ENCODE measurements around the gene CST9L.
"Not testable (repeated sequence)": the region's sequence is repeated elsewhere in the genome, so short reads cannot be mapped to it uniquely, and the experiment has no call there.

CST9L gene

DNA sequence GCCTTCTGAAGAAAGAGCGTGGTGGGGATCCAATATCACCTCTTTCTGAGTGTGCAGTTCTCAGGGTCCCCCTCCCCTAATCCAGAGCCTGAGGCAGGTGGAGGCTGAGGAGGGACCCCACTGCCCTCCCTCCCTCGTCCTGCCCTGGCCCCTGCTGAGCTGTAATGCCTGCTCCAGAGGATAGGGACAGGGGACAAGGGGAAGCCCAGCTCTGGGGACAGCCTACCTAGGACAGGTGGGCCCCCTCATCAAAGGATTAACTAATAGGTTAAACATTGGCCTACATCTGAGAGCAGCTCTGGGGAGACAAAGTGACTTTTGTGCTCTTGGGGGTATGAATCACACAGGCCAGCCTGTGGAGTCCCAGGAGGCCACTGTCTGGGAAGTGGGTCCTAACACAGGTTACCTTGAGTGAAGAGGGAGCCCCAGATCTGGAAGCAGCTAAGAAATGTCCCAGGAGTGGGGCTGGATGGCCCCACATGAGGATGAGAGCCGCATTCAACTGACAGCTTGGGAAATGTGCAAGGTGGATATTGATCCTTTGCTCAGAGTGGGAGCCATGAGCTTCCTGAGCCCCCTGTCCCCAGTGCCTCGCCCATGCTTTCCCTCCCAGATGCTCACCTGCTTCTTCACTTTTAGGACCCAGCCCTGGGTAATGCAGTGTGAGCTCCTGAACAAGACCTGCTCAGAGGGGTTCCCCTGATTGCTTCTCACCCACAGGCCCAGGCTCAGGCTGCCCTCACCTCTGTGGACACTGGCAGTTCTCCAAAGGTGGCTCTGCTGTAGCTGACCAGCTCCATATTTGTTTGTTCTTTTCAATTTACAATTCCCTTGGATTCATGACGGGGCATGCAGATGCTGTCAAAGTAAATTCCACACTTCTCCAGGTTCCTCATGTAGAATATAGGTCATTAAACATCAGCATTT lies 17.8 kb upstream of the CST9L start:
- DNase-seq, result no peak

DNA sequence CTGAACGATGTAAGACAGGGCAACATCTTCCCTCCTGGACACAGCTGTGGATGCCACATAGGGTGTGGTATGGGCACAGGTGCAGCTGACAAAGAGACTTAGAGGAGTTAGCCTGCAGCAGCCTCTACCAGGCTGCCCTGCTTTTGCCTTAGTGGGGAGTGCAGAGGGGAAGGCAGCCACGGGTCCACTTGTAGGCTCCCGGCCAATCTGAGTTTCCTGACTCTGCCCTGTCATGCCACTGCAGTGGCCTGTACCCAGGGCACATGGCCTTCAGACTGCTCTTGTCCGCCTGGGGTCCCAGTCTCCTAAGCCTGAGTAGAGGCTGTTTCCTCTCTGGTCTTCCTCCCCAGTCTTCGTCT lies 17.1 kb upstream of the CST9L start:
- DNase-seq, result no peak

DNA sequence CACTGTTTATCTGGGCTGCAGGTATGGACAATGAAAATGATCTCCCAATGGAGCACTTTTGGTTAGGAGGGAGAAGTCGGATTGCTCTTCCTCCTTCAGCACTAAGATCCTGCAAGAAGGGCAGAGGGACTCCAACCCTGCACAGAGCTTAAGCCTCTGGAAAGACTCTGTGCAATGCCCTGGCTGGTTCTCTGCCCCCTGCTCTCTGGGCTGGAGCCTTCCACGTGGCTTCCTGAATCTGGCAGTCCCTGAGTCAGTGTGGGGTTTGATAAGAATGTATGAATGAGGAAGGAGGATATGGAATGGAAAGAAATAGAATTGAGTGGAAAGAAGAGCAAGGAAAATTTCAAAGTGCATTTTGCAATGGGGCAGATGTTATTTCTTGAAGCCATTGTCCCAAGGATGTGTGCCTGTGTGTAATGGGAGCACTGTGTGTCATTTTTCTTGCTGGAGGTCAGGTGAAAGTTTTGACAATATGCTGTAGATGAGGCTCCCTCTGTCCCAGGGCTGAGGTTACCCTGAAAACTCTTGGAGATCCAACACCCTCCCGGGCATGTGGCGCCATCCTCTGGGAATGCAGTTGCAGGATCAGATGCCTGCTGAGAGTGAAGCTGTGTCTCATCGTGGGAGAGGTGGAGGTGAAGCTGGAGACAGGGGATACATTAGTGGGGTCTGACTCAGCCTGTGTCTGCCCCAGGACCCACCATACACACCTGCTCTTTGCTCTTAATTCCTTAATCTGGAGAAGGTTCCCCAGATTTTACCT lies 16.3 kb upstream of the CST9L start:
- no peak for DNase-seq

DNA sequence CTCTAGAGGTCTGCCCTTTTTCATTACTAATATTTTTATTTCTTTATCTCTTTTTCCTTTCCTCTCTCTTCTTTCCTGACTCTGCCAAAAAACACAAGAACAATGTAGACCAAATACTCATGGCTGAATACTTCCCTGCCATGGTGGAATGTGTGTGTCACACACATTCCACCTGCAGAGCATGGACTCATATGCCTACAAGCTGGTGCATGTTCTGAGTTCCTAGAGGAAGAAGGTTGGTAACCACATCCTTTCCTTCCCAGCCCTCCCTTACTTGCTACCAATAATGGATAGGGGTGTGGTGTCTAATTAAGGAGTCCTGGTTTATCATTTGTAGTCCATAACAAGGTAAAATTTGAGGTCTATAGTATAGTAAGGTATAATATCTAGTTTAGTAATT lies 15.2 kb upstream of the CST9L start:
- no peak for DNase-seq

DNA sequence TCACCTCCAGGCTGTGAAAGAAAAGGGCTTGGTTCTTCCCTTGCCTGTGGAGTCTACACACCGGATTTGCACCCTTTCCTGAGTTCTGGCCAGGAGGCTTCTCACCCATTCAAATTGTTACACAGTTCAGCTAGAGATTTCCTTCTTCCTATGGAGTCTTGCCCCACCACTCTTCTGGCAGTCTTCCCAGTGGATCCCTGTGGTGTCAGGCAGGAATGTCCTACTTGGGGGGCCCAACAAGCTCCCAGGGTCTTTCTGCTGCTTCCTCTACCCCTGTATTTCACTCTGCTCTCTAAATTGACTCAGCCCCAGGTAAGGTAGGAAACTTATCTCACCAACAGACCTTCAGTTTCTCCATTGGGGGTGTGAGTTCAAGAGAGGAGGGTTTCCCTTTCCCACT lies 14.0 kb upstream of the CST9L start:
- no peak for DNase-seq

DNA sequence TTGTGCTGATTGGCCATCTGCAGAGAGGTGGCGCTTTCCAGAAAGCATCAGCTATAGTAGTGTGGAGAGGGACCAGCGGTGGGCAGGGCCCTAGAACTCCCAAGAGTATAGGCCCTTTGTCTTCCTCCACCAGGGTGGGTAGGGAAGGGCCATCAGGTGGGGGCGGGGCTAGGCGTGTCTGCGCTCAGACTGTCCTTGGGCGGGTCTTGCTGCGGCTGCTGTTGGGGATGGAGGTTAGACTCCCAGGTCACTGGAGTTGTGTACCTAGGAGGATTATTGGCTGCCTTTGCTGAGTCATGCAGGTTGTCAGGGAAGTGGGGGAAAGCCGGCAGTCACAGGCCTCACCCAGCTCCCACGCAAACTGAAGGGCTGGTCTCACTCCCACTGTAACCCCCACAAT lies 13.5 kb upstream of the CST9L start:
- DNase-seq, result not testable (repeated sequence)

DNA sequence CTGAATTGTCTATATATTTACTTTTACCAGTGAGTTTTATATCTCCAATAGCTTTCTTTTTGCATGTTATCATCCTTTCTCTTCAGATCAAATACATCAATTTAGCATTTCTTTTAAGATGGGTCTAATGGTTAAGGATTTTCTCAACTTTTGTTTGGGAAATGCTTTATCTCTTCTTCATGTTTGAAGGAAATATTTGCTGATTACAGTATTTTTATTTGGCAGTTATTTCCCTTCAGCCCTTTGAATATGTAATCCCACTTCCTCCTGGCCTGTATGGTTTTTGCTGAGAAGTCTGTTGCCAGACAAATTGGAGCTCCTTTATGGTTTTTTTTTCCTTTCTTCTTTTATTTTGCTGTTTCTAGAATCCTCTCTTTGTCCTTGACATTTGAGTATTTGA lies 6.7 kb upstream of the CST9L start:
- no peak for DNase-seq

DNA sequence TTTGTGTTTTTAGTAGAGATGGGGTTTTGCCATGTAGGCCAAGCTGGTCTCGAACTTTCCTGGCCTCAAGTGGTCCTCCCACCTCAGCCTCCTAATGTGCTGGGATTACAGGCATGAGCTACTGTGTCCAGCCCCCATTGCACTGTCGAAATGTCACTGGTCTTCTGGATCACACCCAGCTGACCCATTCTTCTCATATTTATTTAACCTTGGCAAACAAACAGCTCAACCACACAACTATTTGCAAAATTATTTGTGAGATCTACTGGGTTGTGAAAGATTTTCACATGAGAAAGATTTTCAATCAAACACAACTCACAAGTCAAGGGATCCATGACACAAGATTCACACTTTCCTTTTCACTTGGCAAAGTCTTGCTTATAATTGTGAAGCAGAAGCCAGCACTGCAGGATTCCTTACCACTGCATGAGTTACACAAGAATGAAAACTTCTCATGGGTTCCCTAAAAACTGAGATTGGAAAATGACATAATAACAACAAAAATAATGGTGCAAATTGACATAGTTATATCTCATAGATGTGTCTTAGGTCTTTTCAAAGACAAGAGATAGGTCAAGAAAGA lies 2.0 kb upstream of the CST9L start:
- no peak for DNase-seq

DNA sequence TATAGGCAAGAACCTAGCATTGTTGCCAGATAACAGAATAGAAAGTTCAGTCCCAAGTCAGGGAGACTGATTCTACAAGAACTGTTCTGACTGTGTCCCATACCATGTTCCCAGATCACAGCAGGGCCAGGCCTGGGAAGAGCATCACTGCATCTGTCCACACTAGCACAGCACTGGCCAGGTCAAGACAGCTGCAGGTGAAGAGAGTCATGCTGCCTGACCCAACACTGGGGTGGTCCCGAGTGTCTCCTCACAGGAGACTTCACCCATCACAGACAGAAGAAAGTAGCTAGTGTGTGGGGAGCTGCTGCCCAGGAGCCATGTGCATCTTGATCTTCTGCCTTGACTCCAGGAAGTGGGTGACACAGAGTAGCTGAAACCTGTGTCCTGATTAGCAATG lies 1.3 kb upstream of the CST9L start:
- DNase-seq, result no peak

DNA sequence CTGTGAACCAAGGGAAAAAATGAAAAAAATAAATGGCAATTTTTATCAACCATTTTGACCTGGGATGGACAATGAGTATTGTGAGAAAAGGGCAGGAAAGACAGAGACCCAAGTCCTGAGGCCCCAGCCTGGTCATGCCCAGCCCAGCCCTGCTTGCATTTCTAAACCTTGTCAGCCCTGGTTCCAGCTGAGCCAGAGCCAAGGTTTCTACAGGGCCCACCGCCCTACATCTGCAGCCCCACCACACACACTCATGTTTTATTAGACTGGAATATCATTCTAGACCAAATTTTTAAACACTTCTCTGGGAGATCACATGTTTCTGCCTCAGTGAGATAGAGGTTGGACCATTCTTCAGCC lies 667 bp upstream of the CST9L start:
- no peak for DNase-seq

DNA sequence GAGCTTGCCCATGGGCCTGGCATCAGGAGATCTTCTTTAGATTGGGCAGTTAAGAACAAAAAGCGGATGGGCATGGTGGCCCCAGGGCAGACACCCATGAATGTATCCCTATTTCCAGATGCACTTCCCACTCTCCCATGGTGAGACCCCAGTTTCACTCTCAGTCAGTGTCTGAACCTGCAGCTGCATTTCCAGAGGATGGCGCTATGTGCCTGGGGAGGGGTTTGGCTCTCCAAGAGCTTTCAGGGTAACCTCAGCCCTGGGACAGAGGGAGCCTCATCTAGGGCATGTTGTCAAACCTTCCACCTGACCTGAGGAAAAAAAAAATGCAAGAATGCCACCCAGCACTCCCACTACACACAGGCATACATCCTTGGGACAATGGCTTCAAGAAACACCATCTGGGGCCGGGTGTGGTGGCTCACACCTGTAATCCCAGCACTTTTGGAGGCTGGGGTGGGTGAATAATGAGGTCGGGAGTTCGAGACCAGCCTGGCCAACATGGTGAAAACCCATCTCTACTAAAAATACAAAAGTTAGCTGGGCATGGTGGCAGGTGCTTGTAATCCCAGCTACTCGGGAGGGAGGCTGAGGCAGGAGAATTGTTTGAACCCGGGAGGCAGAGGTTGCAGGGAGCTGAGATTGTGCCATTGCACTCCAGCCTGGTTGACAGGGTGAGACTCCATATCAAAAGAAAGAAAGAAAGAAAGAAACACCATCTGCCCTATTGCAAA lies 1.9 kb downstream of the CST9L start:
- no peak for DNase-seq

DNA sequence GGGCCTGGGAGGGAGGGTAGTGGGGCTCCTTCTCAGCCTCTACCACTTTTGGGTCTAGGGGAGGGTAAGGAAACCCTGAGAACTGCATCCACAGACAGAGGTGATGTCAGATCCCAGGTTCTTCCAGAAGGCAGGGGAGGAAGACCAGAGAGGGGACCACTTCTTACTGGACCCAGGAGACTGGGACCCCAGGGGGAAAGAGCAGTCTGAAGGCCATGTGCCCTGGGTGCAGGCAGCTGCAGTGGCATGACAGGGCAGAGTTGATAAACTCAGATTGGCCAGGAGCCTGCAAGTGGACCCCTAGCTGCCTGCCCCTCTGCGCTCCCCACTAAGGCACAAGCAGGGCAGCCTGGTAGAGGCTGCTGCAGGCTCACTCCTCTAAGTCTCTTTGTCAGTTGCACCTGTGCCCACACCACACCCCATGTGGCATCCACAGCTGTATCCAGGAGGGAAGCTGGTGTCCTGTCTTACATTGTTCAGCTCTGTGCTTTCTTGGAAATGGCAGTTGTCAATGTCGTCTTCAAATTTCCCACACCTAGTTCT lies 2.7 kb downstream of the CST9L start:
- DNase-seq, result no peak

DNA sequence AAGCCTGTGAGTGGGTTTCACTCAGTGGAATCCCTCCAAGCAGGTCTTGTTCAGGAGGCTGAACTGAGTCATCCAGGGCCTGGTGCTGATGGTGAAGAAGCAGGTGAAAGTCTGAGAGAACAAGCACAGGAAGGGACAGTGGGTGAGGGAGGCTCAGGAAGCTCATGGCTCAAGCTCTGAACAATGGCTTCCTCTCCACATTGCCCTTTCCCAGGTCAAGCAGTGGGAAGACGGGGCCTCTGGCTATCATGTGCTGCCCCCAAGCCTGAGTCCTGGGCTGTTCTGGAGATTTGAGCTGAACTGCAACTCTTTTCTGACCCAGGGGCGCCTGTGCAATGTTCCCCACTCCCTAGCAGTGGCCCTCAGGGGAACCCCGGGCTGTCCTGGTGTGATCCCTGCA lies 3.4 kb downstream of the CST9L start:
- no peak for DNase-seq

DNA sequence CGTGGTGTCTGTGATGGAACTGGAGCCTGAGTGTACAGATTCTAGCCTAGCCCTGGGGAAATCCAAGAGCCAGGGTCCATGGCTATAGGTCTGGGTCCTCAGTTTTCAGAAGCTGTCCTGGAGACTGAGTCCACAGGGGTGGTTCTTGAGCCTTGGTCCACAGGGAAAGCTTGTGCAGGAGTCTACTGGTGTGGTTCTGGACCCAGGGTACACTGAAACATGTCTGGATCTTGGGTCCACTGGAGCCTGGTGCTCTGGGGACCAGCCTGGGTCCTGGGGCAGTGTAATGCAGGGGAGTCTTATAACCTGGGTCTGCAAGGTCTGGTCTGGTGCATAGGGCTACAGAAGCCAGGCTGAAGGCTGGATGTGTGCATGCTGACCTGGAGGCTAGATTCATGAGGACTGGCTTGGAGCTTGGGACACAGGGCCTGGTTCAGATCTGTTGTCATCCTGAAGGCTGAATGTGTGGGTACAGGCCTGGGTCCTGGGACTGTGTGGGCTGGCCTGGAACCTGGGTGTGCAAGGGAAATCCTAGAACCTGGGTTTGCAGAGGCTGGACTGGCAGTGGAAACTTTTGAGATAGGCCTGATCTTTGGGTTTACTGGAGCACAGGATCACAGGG lies 5.5 kb downstream of the CST9L start:
- no peak for DNase-seq

DNA sequence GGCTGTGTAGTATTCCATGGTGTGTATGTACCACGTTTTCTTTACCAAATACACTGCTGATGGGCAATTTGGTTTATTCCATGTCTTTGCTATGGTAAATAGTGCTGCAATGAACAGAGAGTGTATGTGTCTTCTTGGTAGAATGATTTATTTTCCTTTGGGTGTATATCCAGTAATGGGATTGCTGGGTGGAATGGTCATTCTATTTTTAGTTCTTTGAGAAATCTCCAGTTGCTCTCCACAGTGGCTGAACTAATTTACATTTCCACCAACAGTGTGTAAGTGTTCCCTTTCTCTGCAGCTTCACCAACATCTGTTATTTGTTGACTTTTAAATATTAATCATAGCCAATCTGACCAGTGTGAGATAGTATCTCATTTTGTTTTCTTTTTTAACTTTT lies 13.9 kb downstream of the CST9L start:
- DNase-seq, result no peak

DNA sequence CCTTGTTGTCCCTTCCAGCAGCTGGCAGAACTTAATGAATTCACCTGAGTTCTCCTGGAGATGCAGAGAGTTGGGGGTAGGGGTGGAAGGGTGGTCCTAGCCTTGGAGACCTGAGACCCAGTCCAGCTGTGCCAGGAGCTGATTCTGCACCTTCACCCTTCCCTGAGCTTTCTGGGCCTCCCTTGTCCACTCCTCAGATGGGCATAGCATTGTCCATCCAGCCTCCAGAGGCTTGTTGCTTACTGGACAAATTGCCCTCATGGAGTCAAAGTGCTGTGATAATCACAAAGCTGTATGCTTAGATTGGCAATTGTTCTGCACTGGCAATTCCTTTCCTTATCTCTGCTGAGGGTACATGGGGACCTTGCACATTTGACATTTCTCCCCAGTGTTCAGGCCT lies 16.5 kb downstream of the CST9L start:
- DNase-seq, result no peak

DNA sequence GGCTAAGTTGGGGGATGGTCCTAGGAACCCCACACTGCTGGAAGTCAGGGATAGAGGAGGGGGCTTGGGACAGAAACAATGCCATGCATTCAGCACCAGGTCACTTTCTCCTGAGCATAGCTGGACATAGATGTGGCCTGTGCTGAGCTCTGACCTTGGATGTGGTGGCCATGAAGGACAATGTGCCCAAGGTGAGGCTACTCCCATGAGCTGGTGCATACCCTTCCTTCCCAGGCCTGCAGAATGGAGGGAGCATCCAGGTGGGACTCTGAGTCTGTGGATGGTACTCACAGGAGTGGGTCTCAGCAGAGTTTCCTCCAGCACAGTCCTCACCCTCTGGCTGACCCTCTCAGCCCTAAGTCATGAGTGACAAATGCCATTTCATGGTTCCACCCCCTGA lies 16.9 kb downstream of the CST9L start:
- DNase-seq, result no peak

DNA sequence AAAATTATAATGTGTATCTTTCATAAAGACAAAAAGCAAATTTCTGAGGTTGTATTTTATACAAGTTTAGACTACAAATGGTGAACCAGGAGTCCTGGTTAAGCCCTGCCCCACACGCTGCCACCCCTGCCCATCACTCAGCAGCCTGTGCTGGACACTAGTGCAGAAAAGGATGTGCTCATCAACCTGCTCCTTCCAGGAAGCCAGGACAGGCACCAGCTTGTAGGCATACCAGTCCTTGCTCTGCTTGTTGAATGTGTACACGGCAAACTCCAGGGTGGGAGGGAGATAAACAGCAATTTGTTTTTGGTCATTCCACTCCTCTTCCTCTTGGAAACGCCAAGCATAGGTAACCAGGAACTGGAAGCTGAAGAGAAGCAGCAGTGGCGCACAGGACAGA lies 18.1 kb downstream of the CST9L start:
- DNase-seq, result no peak

DNA sequence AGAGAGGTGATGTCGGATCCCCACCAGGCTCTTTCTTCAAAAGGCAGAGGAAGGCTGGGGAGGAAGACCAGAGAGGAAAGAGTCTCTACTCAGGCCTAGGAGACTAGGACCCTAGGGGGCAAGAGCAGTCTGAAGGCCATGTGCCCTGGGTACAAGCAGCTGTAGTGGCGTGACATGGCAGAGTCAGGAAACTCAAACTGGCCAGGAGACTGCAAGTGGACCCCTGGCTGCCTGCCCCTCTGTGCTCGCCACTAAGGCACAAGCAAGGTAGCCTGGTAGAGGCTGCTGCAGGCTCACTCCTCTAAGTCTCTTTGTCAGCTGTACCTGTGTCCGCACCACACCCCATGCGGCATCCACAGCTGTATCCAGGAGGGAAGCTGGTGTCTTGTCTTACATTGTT lies 19.9 kb downstream of the CST9L start:
- no peak for DNase-seq

DNA sequence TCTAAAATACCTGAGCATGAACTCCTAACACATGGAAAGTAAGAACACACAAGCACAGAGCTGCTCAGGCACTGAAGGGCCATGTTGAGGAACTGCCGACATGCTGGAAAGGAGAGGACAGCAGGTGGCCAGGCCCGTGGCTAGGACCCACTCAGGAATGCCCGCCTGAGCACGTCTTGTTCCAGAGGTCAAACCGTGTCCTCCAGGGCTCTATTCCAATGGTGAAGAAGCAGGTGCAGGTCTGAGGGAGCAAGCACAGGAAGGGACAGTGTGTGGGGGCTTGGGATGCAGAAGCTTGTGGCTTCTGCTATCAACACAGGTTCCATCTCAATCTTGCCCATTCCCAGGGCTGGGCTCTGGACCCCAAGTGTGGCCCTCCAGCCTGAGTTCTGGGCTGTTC lies 20.7 kb downstream of the CST9L start:
- DNase-seq, result no peak

DNA sequence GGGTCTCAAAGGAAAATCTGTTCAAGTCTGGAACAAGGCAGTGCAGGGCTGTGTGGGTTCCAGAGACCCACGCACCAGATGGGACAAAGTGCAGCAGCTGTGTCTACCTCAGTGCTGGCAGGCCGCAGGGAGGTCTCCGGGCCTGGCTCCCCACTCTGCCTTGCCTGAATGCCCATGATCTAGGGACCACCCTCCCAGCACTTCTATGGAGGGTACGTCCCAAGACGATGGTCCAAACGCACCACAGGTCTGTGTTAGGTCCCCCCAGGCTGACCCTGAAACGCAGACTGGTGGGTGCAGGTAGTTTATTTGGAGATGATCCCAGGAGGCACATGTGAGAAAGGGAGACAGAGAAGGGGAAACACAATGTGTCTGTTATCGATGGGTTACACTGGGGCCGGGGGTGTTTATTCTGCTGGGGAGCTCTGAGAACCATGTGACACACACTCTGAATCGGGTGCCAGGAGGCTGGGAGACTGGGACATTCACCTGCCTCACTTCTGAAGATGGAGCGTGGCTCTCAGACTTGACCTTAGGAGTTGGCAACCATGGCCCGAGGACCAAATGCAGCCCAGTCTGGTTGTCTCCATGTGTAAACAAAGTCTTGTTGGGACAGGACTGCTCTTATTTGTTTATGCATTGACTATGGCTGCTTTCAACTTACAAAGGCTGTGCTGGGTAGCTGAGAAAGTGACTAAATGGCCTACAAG lies 21.7 kb downstream of the CST9L start:
- no peak for DNase-seq

DNA sequence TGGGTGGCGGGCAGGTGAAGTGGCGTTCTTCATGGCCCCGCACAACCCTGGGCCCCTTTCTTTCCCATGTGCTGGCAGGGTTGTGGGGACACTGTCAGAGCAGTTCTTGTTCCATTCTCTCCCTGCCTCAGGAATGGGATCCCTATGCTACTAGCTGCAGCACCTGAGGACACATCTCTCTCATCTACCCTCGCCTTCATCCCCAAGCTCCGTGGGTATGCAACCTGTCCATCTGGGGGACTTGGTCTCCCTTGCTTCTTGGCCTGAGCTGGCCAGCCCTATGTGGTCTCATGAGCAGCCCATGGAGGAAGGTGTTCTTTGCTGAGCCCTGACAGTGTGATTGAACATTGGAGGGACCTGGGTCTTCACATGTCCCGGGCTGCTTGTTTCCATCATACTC lies 24.2 kb downstream of the CST9L start:
- no peak for DNase-seq

Data from effector CD8-positive, alpha-beta T cell (primary cell).